Mesodermal cell (in vitro differentiated cells): ENCODE measurements around the gene MSL3B.

Experiments used
- H3K27ac ChIP-seq: 2 replicates; pipeline ENCODE4 v1.7.0; 2013; ENCODE audit warnings: mild to moderate bottlenecking, low read depth, low read length, moderate library complexity; ENCODE audit not compliant: severe bottlenecking
- H3K36me3 ChIP-seq: 2 replicates; pipeline ENCODE4 v1.7.1; 2013; ENCODE audit warnings: mild to moderate bottlenecking, low read length, moderate library complexity; ENCODE audit not compliant: control insufficient read depth, insufficient read depth
- H3K4me1 ChIP-seq: one replicate; pipeline ENCODE4 v1.7.1; 2013; ENCODE audit warnings: mild to moderate bottlenecking, low read length; ENCODE audit not compliant: insufficient read depth, control insufficient read depth, poor library complexity, severe bottlenecking
- H3K4me3 ChIP-seq: 2 replicates; pipeline ENCODE4 v1.7.0; 2013; ENCODE audit warnings: low read length, control low read depth, mild to moderate bottlenecking; ENCODE audit not compliant: insufficient read depth, poor library complexity, severe bottlenecking; ENCODE audit errors: extremely low read depth
- H3K9me3 ChIP-seq: 2 replicates; pipeline ENCODE4 v1.7.1; 2013; ENCODE audit warnings: mild to moderate bottlenecking, low read length, moderate library complexity; ENCODE audit not compliant: control insufficient read depth
- WGBS, 2 experiments: methylation state at CpG; one replicate each; pipeline ENCODE4 v1.1.5; 2013; ENCODE audit warnings: missing lambda C conversion rate in 2 of 2; ENCODE audit not compliant: insufficient coverage in 2 of 2; 5-methylcytosine and 5-hydroxymethylcytosine counted together

The MSL3B gene

DNA sequence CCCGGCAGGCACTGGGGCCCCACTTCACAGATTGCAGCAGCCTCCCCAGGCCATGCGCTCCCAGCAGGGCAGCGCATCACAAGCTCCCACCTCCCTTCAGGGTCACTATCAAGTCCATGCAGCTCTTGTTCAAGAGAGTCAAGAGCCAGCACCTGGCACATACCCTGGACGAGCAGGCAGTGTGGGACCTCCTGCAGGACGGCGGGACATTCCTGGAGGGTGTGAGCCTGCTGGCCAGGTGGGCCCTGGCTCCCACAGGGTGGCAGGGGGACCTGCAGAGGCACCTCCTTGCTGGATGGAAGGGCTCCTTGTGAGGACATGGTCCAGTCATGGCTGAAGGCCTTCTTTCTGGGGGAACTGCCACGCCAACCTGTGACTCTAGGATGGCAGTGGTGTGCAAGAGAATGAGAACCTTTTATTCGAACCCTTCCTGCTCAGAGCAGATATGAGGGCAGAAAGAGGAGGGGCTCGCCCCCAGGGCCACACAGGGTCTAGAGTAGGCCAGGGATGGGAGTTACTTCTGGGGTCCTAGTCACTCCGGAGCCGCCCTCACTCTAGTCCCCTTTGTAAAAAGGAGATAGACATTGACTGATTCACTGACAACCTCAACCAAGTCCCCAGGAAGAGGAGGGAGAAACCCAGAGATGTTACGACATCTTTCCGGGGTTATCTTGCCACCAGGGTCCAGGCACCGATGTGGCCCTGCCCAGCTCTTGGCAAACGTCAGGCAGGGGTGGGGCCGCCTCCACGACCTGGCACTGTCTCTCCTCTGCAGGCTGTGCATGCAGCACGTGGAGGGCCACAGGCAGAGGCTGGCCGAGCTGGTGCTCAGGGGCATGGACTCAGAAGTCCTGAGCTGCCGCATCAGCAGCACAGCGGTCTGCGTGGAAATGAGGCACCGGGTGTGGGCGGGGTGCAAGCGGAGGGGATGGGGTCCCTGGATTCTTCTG, 45.1 kb downstream of the MSL3B start:
- H3K27ac ChIP-seq: no peak overlapping the region
- 85 to 93% methylated on average over 15 to 18 of the region's 25 CpGs for WGBS, 2 experiments
- no peak overlapping the region for H3K4me3 ChIP-seq
- H3K36me3 ChIP-seq: no peaks in the 10 kb centered on the region
- H3K9me3 ChIP-seq: peaks cover 4% of the 10 kb centered on the region
- H3K4me1 ChIP-seq: no peaks in the 10 kb centered on the region

DNA sequence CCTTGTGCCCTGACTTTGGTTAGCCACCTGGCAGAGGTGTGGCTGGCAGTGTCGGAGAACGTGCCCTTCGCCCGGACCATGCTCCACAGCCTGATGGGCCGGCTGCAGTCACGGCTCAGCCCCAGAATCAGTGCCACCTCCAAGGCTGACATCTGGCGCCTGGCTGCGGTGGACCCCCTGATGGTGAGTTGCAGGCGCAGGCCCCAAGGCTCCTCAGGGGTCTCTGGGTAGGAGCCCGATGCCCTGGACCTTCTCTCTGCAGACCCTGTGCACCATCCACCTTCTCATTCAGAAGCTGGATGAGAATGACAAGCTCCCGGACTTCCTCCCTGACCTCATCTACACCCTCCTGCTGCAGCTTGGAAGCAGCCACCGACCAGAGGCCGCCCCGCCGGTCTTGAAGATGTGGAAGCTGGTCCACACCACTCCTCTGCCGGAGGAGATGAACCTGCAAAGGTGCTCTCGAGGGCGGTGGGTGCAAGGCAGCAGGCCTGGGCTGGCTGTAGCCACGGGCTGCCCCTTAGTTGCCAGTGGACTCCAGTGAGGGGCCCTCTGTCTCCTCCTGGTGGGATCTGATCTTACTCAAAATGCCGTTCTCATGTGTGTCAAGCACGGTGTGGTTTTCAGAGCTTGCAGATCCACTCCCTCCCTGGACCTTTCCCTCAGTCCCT, 46.0 kb downstream of the MSL3B start:
- Histone ChIP-seq H3K27ac (no peak overlapping the region), H3K4me1 (no peaks in the 10 kb centered on the region), H3K4me3 (no peak overlapping the region), H3K36me3 (no peaks in the 10 kb centered on the region), H3K9me3 (peaks cover 4% of the 10 kb centered on the region)
- 88 to 92% methylated on average over 20 to 21 of the region's 21 CpGs for WGBS, 2 experiments

DNA sequence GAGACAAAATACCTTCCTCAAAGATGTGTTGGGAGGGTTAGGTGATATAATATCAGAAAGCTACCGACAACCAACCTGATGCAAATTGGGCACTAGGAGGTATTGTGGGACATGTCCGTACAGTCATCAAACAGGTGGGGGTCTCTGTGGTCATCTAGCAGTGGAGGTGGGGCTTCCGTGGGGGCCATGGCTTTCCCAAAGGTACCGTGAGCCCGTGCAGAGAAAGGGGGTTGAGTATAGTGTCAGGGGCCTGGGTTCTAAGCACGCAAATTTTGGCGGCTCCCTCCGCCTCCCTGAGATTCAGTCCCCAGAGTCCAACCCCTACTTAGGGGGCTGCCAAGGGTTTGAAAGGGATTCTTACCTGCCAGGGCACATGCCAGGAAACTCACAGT, 46.5 kb downstream of the MSL3B start:
- no peaks in the 10 kb centered on the region for H3K36me3 ChIP-seq
- H3K9me3 ChIP-seq: peaks cover 4% of the 10 kb centered on the region
- H3K4me3 ChIP-seq: no peak overlapping the region
- no peak overlapping the region for H3K27ac ChIP-seq
- WGBS, 2 experiments: 94 to 98% methylated on average over 5 to 8 of the region's 8 CpGs
- H3K4me1 ChIP-seq: no peaks in the 10 kb centered on the region

DNA sequence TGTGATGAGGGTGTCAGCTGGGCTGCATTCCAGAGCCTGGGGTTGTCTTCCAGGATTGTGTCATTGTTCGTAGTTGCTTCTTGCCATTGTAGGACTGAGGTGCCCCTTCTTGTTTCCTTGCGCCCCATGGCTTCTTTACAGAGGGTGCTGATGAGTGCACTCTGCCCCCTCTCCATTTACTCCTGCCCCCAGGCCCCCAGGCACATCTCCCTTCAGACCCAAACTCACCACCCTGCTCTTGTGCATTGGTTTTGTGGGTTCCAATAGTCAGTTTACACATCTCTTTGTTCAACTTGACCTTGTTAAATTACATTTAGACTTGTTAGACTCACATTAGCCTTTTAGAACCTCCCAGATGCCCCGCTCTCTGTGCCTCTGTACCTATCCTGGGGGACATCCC, 47.0 kb downstream of the MSL3B start:
- H3K4me3 ChIP-seq: no peak overlapping the region
- no peaks in the 10 kb centered on the region for H3K36me3 ChIP-seq
- no peaks in the 10 kb centered on the region for H3K4me1 ChIP-seq
- H3K27ac ChIP-seq: no peak overlapping the region
- peaks cover under 1% of the 10 kb centered on the region for H3K9me3 ChIP-seq
- 90 to 91% methylated on average over 3 of the region's 3 CpGs for WGBS, 2 experiments

DNA sequence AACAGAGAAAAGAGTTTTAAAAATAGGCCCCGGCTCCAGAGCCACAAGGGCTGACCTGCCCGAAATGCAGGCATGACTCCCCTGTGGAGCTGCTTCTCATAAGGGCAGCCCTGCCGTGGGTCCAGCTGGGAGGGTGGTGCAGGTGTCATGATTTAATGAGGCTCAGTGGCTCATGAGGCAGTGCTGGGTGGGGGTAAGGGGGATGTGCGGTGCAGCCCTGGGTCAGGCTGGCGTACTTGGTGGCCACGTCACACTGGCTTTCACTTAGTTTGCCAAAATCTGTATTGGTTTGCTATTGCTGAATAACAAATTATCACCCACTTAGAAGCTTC, 47.4 kb downstream of the MSL3B start:
- Histone ChIP-seq H3K4me1 (no peaks in the 10 kb centered on the region), H3K4me3 (no peak overlapping the region), H3K36me3 (no peaks in the 10 kb centered on the region), H3K9me3 (no peaks in the 10 kb centered on the region), H3K27ac (no peak overlapping the region)
- WGBS, 2 experiments: 82 to 85% methylated on average over 3 of the region's 6 CpGs

DNA sequence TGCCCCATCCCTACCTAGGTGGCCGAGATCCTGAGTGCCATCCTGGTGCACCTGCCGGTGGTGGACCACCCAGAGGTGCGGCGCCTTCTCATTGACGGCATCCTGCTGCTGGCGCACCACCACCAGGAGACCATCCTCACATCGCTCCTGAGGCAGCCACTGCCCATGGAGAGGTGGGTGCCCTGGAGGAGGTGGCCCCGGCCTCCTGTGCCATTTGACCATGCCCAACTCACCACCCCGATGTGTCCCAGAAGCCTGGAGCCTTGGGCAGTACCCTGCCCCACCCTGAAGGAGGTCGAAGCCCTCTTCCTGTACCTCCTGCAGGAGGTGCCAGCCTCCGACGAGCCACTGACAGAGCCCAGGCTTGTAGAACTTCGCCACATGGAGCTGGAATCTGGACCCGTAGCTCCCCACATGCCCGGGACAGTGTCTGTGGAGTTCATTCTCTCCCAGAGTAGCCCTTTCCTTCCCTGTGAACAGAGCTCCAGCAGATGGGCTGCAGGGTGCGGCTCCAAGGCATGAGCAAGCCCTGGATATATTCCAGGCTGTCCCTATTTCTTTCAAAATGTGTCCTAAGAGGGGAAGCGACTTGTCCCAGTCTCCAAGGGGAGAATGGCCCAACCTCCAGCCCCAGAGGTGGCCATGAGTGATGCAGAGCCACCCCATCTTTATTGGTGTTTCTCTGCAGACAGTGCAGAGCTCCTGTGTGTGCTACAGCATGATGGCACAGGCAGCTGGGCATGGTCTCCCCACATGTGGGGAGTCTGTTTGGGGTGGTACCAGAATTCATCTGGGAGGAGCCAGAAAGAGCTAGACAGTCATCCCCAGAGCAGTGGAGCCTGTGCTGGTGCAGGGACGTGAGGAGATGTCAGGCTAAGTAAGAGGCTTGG, 48.1 kb downstream of the MSL3B start:
- Histone ChIP-seq H3K27ac (no peak overlapping the region), H3K4me3 (no peak overlapping the region), H3K36me3 (no peaks in the 10 kb centered on the region), H3K4me1 (no peaks in the 10 kb centered on the region), H3K9me3 (no peaks in the 10 kb centered on the region)
- WGBS, 2 experiments: 87 to 92% methylated on average over 15 to 16 of the region's 18 CpGs

DNA sequence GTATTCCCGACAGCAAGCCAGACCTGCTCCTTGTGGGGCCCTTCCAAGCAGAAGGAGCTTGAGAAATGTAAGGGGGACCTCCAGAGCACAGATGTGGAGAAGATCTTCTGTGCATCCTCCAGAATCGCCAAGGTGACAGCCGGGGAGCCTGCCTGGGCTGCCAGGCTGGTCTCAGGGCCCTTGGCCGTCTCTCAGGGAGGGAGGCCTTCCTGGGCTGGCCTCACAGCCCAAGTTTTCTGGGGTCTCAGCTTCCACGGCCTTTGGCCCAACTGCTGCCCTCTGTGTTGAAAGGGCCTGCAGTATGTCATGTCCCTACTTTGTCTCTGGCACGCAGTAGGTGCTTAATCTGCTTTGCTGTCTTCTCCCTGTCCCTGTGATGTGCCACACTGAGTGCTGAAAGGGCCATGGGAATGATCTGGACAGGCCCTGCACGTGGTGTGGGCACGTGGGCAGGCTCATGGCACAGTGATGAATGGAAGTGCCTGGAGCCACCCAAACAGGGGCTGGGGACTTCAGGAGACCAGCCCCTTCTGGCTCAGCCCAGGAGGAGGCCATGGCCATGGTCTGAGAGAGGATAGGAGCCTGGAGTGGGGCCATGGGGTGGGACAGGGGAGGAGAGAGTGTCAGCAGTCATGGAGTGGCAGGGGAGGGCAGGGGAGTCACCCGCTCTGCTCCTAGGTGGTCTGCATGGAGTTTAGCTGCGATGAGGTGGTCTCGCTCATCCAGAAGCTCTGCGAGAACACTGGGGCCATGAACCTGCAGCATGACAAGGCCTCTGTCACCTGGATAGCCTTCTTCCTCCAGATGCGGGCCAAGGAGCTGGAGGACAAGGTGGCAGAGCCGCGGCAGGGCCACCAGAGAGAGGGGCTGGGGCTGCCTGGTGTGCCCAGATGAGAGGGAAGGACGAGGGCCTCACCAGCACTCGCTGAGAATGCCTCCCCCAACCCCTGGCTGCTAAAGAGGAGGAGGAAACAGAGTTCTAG, 49.3 kb downstream of the MSL3B start:
- H3K4me3 ChIP-seq: no peak overlapping the region
- H3K27ac ChIP-seq: no peak overlapping the region
- 77 to 81% methylated on average over 14 to 15 of the region's 17 CpGs for WGBS, 2 experiments
- no peaks in the 10 kb centered on the region for H3K4me1 ChIP-seq
- H3K9me3 ChIP-seq: no peaks in the 10 kb centered on the region
- H3K36me3 ChIP-seq: no peaks in the 10 kb centered on the region

DNA sequence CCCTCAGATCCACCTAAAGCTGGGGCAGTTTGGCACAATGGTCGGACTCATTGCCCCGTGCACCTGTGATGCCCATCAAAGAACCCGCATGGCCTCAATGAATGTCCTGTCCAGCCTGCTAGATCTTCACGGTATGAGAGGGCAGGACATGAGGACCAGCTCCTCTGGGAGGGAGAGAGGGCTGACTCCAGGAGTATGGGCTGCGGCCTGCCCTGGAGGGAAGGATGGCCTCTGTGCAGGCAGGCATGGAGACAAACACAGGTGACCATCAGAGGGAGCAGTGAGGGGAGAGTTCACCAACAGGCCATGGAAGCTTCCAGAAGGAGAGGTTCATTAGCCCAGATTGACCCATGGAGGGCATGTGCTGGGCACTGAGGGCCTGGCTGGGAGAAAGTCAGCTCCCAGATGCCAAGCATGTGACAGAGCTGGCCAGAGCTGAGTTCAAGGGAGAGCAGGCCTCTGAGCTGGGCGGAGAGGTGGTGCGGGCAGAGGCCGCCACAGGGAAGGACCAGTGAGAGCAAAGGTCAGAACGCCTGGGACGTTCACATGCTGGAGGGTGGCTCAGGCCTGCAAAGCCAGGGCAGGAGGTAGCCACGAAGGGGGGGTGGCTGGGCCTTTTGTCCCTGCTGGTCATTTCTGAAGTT, 50.1 kb downstream of the MSL3B start:
- no peak overlapping the region for H3K4me3 ChIP-seq
- WGBS, 2 experiments: 90 to 91% methylated on average over 11 of the region's 11 CpGs
- H3K27ac ChIP-seq: no peak overlapping the region
- H3K36me3 ChIP-seq: no peaks in the 10 kb centered on the region
- no peaks in the 10 kb centered on the region for H3K4me1 ChIP-seq
- no peaks in the 10 kb centered on the region for H3K9me3 ChIP-seq

DNA sequence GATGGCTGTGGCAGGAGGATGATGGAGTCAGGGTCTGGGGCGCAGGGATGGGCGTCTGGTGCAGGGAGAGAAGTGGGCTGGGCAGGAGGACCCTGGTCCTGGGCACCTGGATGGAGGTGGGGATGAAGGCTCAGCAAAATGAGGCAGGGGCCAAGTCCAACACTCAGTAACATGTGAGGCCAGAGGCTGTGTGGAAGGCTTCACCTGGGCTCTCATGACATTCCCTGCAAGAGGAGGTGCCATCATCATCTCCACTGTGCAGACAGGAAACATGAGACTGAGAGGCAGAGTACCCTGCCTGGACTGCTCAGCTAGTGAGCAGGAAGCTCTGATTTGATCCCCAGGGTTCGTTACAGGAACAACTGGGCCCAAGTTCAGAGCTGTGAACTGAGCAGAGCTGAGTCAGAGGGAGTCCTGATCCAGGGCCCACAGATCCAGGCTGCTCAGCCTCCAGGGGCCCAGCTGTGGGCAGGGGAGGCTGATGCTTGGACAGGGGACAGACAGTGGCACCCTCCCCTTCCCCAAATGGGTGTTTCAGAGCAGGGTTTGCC, 50.8 kb downstream of the MSL3B start:
- Histone ChIP-seq H3K27ac (no peak overlapping the region), H3K4me1 (no peaks in the 10 kb centered on the region), H3K9me3 (no peaks in the 10 kb centered on the region), H3K36me3 (no peaks in the 10 kb centered on the region), H3K4me3 (no peak overlapping the region)
- WGBS, 2 experiments: 83 to 90% methylated on average over 3 of the region's 3 CpGs
